HepG2 (cell line): ENCODE data around the gene SELENOH. TPM values are rescaled to one million over a fixed set of nuclear protein-coding genes. Genes with fewer than 3 reads are reported as not detected.

Experiments
- AGO1 ChIP-seq: fragments of 200-400 bp; formaldehyde crosslinking; IDR thresholded peaks from 2 replicates; pipeline ENCODE4 v1.6.1; 2017; ENCODE audit warnings: mild to moderate bottlenecking, low read depth, low read length, moderate library complexity; ENCODE audit not compliant: poor library complexity, severe bottlenecking
- CREB1 ChIP-seq, 2 experiments: fragments of 450-650 bp in 1 of 2; IDR thresholded peaks; 2 replicates each; pipeline ENCODE4 v1.6.1; 2016 to 2017; ENCODE audit warnings: control low read depth in 1 of 2, mild to moderate bottlenecking in 1 of 2, missing compliant biosample characterization in 1 of 2, missing genetic modification characterization in 1 of 2
- CTCF ChIP-seq: sonication (generic); formaldehyde crosslinking; IDR thresholded peaks from 2 replicates; pipeline ENCODE4 v1.5.0; 2020; ENCODE audit warnings: mild to moderate bottlenecking, missing genetic modification reagents, moderate library complexity
- ESRRA ChIP-seq: sonication (generic); formaldehyde crosslinking; IDR thresholded peaks from 2 replicates; pipeline ENCODE4 v1.5.1; 2020; ENCODE audit warnings: mild to moderate bottlenecking, low read depth, missing genetic modification reagents
- ETV6 ChIP-seq: sonication (generic); formaldehyde crosslinking; conservative IDR thresholded peaks from 2 replicates; pipeline ENCODE4 v1.4.0; 2020; ENCODE audit warnings: missing genetic modification reagents
- GRHL1 ChIP-seq: sonication (generic); formaldehyde crosslinking; conservative IDR thresholded peaks from 2 replicates; pipeline ENCODE4 v1.8.0; 2022; ENCODE audit warnings: missing genetic modification reagents
- HHEX ChIP-seq: IDR thresholded peaks from 2 replicates; pipeline ENCODE4 v1.6.1; 2016; ENCODE audit warnings: control low read depth
- MIER3 ChIP-seq: IDR thresholded peaks from 2 replicates; pipeline ENCODE4 v1.6.1; 2016; ENCODE audit warnings: missing compliant biosample characterization, borderline replicate concordance
- NFATC3 ChIP-seq: sonication (generic); formaldehyde crosslinking; IDR thresholded peaks from 2 replicates; pipeline ENCODE4 v1.5.1; 2020; ENCODE audit warnings: mild to moderate bottlenecking, missing genetic modification reagents
- RARA ChIP-seq: IDR thresholded peaks from 2 replicates; pipeline ENCODE4 v1.6.1; 2016; ENCODE audit warnings: missing genetic modification reagents, missing compliant biosample characterization
- RNF2 ChIP-seq: fragments of 450-650 bp; conservative IDR thresholded peaks from 2 replicates; pipeline ENCODE4 v1.6.1; 2016; ENCODE audit warnings: low read depth
- SNAI1 ChIP-seq: sonication (generic); formaldehyde crosslinking; IDR thresholded peaks from 2 replicates; pipeline ENCODE4 v1.5.0; 2020; ENCODE audit warnings: mild to moderate bottlenecking, missing genetic modification reagents, borderline replicate concordance
- TEF ChIP-seq: sonication (generic); formaldehyde crosslinking; IDR thresholded peaks from 2 replicates; pipeline ENCODE4 v1.5.0; 2020; ENCODE audit warnings: missing genetic modification reagents
- ZNF136 ChIP-seq: sonication (generic); formaldehyde crosslinking; IDR thresholded peaks from 2 replicates; pipeline ENCODE4 v1.8.1; 2022; ENCODE audit warnings: low read depth, mild to moderate bottlenecking, moderate library complexity, missing genetic modification reagents
- ZNF142 ChIP-seq: sonication (generic); formaldehyde crosslinking; IDR thresholded peaks from 2 replicates; pipeline ENCODE4 v1.4.0; 2020; ENCODE audit warnings: missing genetic modification reagents
- ZNF383 ChIP-seq: sonication (generic); formaldehyde crosslinking; IDR thresholded peaks from 2 replicates; pipeline ENCODE4 v1.4.0; 2020; ENCODE audit warnings: missing genetic modification reagents, mild to moderate bottlenecking, borderline replicate concordance
- ZNF564 ChIP-seq: sonication (generic); formaldehyde crosslinking; IDR thresholded peaks from 2 replicates; pipeline ENCODE4 v1.8.1; 2023; ENCODE audit warnings: mild to moderate bottlenecking, missing genetic modification reagents
- polyA plus RNA-seq, 8 experiments: library from polyadenylated mRNA; depleted of rRNA in 3 of 8; stranded (reverse) in 7 of 8; unstranded in 1 of 8; fragments of >200 nt; fragmentation: Illumina TruSeq in 4 of 8; extraction: Trizol in 4 of 8; gene quantifications; 2 replicates each; pipeline versions ENCODE4 v1.2.1 to v1.2.3, GENCODE V29; 2011 to 2016; ENCODE audit warnings: low read depth in 4 of 8, missing spikeins in 1 of 8, mixed read lengths in 1 of 8; ENCODE audit not compliant: insufficient read depth in 1 of 8
- total RNA-seq, 5 experiments: library from RNA; depleted of rRNA; stranded (reverse); fragments of >200 nt; fragmentation: Illumina TruSeq; extraction: Trizol; gene quantifications; 2 replicates each; pipeline ENCODE4 v1.2.3, GENCODE V29; 2016; ENCODE audit warnings: low read depth in 1 of 5

SELENOH gene
- total and polyA plus RNA-seq, 2 of the 13 experiments (the other 11 are each of a cell fraction or from before 2014, with no cell fraction given) = 27.2 to 77.4 TPM

- TF ChIP-seq NFATC3 (no peak), ZNF383 (CRISPR knock-in tag) (no peak), RARA (no peak), ETV6 (CRISPR knock-in tag) (no peak), ZNF564 (CRISPR knock-in tag) (no peak), ESRRA (CRISPR knock-in tag) (no peak), MIER3 (CRISPR knock-in tag) (no peak), CREB1 (IDR thresholded peaks at IDR 0.05) (no peak), CREB1 (CRISPR knock-in tag; IDR thresholded peaks at IDR 0.05) (no peak), ZNF136 (CRISPR knock-in tag) (no peak), AGO1 (no peak), RNF2 (no peak), HHEX (no peak), GRHL1 (no peak), CTCF (CRISPR knock-in tag) (no peak), ZNF142 (CRISPR knock-in tag) (no peak), TEF (CRISPR knock-in tag) (no peak), SNAI1 (CRISPR knock-in tag) (no peak)
These were observed 23.3 kb downstream of the SELENOH start (continued) for GRCh38 chr11:57764566-57764965.
